Measurements from ENCODE around the gene CLNK.

CLNK gene

GRCh38 chr4:10688022-10688421, 3.5 kb upstream of the CLNK start:
- 100% methylated on average over 1 of the region's 3 CpGs for WGBS (ENCODE audit: insufficient coverage, insufficient read length)
- Histone ChIP-seq H3K27ac (ENCODE audit: low read length) (no peak overlapping the region), H3K27me3 (ENCODE audit: control insufficient read depth, insufficient read depth, low read length) (no peaks in the 10 kb centered on the region), H3K9me3 (ENCODE audit: control insufficient read depth, insufficient read depth, low read length) (no peaks in the 10 kb centered on the region; the same call in 1 of the 2 replicates), H3K4me1 (ENCODE audit: control insufficient read depth, insufficient read depth, low read length) (no peaks in the 10 kb centered on the region), H3K4me3 (ENCODE audit: low read length) (no peak overlapping the region), H3K36me3 (ENCODE audit: control insufficient read depth, insufficient read depth, low read length) (no peaks in the 10 kb centered on the region)
- no peak for DNase-seq (ENCODE audit: low read depth, low spot score)

- whole genome bisulfite sequencing (ENCODE audit: insufficient coverage, insufficient read length) = no CpG with 5 or more reads among the region's 5 CpGs
- DNase-seq (ENCODE audit: low read depth, low spot score) = peak; percentile 7
Observed at GRCh38 chr4:10687526-10687925, 3.0 kb upstream of the CLNK start.

GRCh38 chr4:10682397-10682796, 2.2 kb downstream of the CLNK start:
- WGBS (ENCODE audit: insufficient coverage, insufficient read length) = no CpG with 5 or more reads among the region's 3 CpGs
- H3K9me3 ChIP-seq (ENCODE audit: control insufficient read depth, insufficient read depth, low read length) = no peaks in the 10 kb centered on the region; the same call in 1 of the 2 replicates
- no peaks in the 10 kb centered on the region for H3K36me3 ChIP-seq (ENCODE audit: control insufficient read depth, insufficient read depth, low read length)
- no peaks in the 10 kb centered on the region for H3K27me3 ChIP-seq (ENCODE audit: control insufficient read depth, insufficient read depth, low read length)
- H3K4me1 ChIP-seq (ENCODE audit: control insufficient read depth, insufficient read depth, low read length) = no peaks in the 10 kb centered on the region
- H3K27ac ChIP-seq (ENCODE audit: low read length) = no peak overlapping the region
- no peak for DNase-seq (ENCODE audit: low read depth, low spot score)
- H3K4me3 ChIP-seq (ENCODE audit: low read length) = no peak overlapping the region

More at GRCh38 chr4:10687526-10687925, 3.0 kb upstream of the CLNK start:
- no peak overlapping the region for H3K4me3 ChIP-seq (ENCODE audit: low read length)
- no peak overlapping the region for H3K27ac ChIP-seq (ENCODE audit: low read length)
- H3K9me3 ChIP-seq (ENCODE audit: control insufficient read depth, insufficient read depth, low read length) = no peaks in the 10 kb centered on the region; the same call in 1 of the 2 replicates
- H3K4me1 ChIP-seq (ENCODE audit: control insufficient read depth, insufficient read depth, low read length) = no peaks in the 10 kb centered on the region
- no peaks in the 10 kb centered on the region for H3K36me3 ChIP-seq (ENCODE audit: control insufficient read depth, insufficient read depth, low read length)
- H3K27me3 ChIP-seq (ENCODE audit: control insufficient read depth, insufficient read depth, low read length) = no peaks in the 10 kb centered on the region

- no peak for DNase-seq (ENCODE audit: low read depth, low spot score)
- no peaks in the 10 kb centered on the region for H3K4me1 ChIP-seq (ENCODE audit: control insufficient read depth, insufficient read depth, low read length)
- no CpG with 5 or more reads among the region's 5 CpGs for WGBS (ENCODE audit: insufficient coverage, insufficient read length)
- H3K27me3 ChIP-seq (ENCODE audit: control insufficient read depth, insufficient read depth, low read length) = no peaks in the 10 kb centered on the region
- no peak overlapping the region for H3K27ac ChIP-seq (ENCODE audit: low read length)
- no peaks in the 10 kb centered on the region for H3K36me3 ChIP-seq (ENCODE audit: control insufficient read depth, insufficient read depth, low read length)
- no peak overlapping the region for H3K4me3 ChIP-seq (ENCODE audit: low read length)
- H3K9me3 ChIP-seq (ENCODE audit: control insufficient read depth, insufficient read depth, low read length) = no peaks in the 10 kb centered on the region
Observed at GRCh38 chr4:10677796-10678497, 6.6 kb downstream of the CLNK start.

- Histone ChIP-seq H3K36me3 (ENCODE audit: control insufficient read depth, insufficient read depth, low read length) (no peaks in the 10 kb centered on the region), H3K27me3 (ENCODE audit: control insufficient read depth, insufficient read depth, low read length) (no peaks in the 10 kb centered on the region), H3K4me3 (ENCODE audit: low read length) (no peak overlapping the region), H3K27ac (ENCODE audit: low read length) (no peak overlapping the region), H3K9me3 (ENCODE audit: control insufficient read depth, insufficient read depth, low read length) (no peaks in the 10 kb centered on the region), H3K4me1 (ENCODE audit: control insufficient read depth, insufficient read depth, low read length) (no peaks in the 10 kb centered on the region)
- DNase-seq (ENCODE audit: low read depth, low spot score) = no peak
- no CpG with 5 or more reads among the region's 5 CpGs for WGBS (ENCODE audit: insufficient coverage, insufficient read length)
Observed at GRCh38 chr4:10673817-10674369, 10.7 kb downstream of the CLNK start.

GRCh38 chr4:10672379-10672778, 12.2 kb downstream of the CLNK start:
- WGBS (ENCODE audit: insufficient coverage, insufficient read length) = no CpG with 5 or more reads among the region's 3 CpGs
- H3K27ac ChIP-seq (ENCODE audit: low read length) = no peak overlapping the region
- no peaks in the 10 kb centered on the region for H3K36me3 ChIP-seq (ENCODE audit: control insufficient read depth, insufficient read depth, low read length)
- H3K27me3 ChIP-seq (ENCODE audit: control insufficient read depth, insufficient read depth, low read length) = no peaks in the 10 kb centered on the region
- H3K4me3 ChIP-seq (ENCODE audit: low read length) = no peak overlapping the region
- no peaks in the 10 kb centered on the region for H3K4me1 ChIP-seq (ENCODE audit: control insufficient read depth, insufficient read depth, low read length)
- H3K9me3 ChIP-seq (ENCODE audit: control insufficient read depth, insufficient read depth, low read length) = no peaks in the 10 kb centered on the region
- no peak for DNase-seq (ENCODE audit: low read depth, low spot score)

- Histone ChIP-seq H3K36me3 (ENCODE audit: control insufficient read depth, insufficient read depth, low read length) (no peaks in the 10 kb centered on the region), H3K4me3 (ENCODE audit: low read length) (no peak overlapping the region)
Observed at GRCh38 chr4:10671799-10672198, 12.8 kb downstream of the CLNK start.

GRCh38 chr4:10671366-10671765, 13.2 kb downstream of the CLNK start:
- Histone ChIP-seq H3K9me3 (ENCODE audit: control insufficient read depth, insufficient read depth, low read length) (no peaks in the 10 kb centered on the region), H3K36me3 (ENCODE audit: control insufficient read depth, insufficient read depth, low read length) (no peaks in the 10 kb centered on the region), H3K4me1 (ENCODE audit: control insufficient read depth, insufficient read depth, low read length) (no peaks in the 10 kb centered on the region), H3K27me3 (ENCODE audit: control insufficient read depth, insufficient read depth, low read length) (no peaks in the 10 kb centered on the region), H3K4me3 (ENCODE audit: low read length) (no peak overlapping the region), H3K27ac (ENCODE audit: low read length) (no peak overlapping the region)
- no peak for DNase-seq (ENCODE audit: low read depth, low spot score)
- no CpG with 5 or more reads among the region's 1 CpG for WGBS (ENCODE audit: insufficient coverage, insufficient read length)

More at GRCh38 chr4:10671799-10672198, 12.8 kb downstream of the CLNK start:
- H3K27ac ChIP-seq (ENCODE audit: low read length) = no peak overlapping the region
- WGBS (ENCODE audit: insufficient coverage, insufficient read length) = no CpG with 5 or more reads among the region's 8 CpGs
- no peaks in the 10 kb centered on the region for H3K27me3 ChIP-seq (ENCODE audit: control insufficient read depth, insufficient read depth, low read length)
- no peaks in the 10 kb centered on the region for H3K9me3 ChIP-seq (ENCODE audit: control insufficient read depth, insufficient read depth, low read length)
- no peak for DNase-seq (ENCODE audit: low read depth, low spot score)
- H3K4me1 ChIP-seq (ENCODE audit: control insufficient read depth, insufficient read depth, low read length) = no peaks in the 10 kb centered on the region

- Histone ChIP-seq H3K27ac (ENCODE audit: low read length) (no peak overlapping the region), H3K27me3 (ENCODE audit: control insufficient read depth, insufficient read depth, low read length) (no peaks in the 10 kb centered on the region), H3K4me1 (ENCODE audit: control insufficient read depth, insufficient read depth, low read length) (no peaks in the 10 kb centered on the region), H3K36me3 (ENCODE audit: control insufficient read depth, insufficient read depth, low read length) (no peaks in the 10 kb centered on the region), H3K9me3 (ENCODE audit: control insufficient read depth, insufficient read depth, low read length) (no peaks in the 10 kb centered on the region), H3K4me3 (ENCODE audit: low read length) (no peak overlapping the region)
- DNase-seq (ENCODE audit: low read depth, low spot score) = no peak
- no CpG with 5 or more reads among the region's 3 CpGs for WGBS (ENCODE audit: insufficient coverage, insufficient read length)
Observed at GRCh38 chr4:10670321-10670720, 14.2 kb downstream of the CLNK start.

- no peaks in the 10 kb centered on the region for H3K9me3 ChIP-seq (ENCODE audit: control insufficient read depth, insufficient read depth, low read length)
- no peaks in the 10 kb centered on the region for H3K4me1 ChIP-seq (ENCODE audit: control insufficient read depth, insufficient read depth, low read length)
- no CpG with 5 or more reads among the region's 10 CpGs for WGBS (ENCODE audit: insufficient coverage, insufficient read length)
- H3K36me3 ChIP-seq (ENCODE audit: control insufficient read depth, insufficient read depth, low read length) = no peaks in the 10 kb centered on the region
- DNase-seq (ENCODE audit: low read depth, low spot score) = no peak
- H3K4me3 ChIP-seq (ENCODE audit: low read length) = no peak overlapping the region
- no peaks in the 10 kb centered on the region for H3K27me3 ChIP-seq (ENCODE audit: control insufficient read depth, insufficient read depth, low read length)
- no peak overlapping the region for H3K27ac ChIP-seq (ENCODE audit: low read length)
Observed at GRCh38 chr4:10667701-10668326, 16.8 kb downstream of the CLNK start.

Data from iPS DF 6.9 (cell line).